Measurements from ENCODE around the gene UNC13D. TPM values are rescaled to one million over a fixed set of nuclear protein-coding genes. Genes with fewer than 3 reads are reported as not detected.

The UNC13D gene
- total RNA-seq, 2 experiments from 2014 or later, result 8.0 to 17.8 TPM

DNA sequence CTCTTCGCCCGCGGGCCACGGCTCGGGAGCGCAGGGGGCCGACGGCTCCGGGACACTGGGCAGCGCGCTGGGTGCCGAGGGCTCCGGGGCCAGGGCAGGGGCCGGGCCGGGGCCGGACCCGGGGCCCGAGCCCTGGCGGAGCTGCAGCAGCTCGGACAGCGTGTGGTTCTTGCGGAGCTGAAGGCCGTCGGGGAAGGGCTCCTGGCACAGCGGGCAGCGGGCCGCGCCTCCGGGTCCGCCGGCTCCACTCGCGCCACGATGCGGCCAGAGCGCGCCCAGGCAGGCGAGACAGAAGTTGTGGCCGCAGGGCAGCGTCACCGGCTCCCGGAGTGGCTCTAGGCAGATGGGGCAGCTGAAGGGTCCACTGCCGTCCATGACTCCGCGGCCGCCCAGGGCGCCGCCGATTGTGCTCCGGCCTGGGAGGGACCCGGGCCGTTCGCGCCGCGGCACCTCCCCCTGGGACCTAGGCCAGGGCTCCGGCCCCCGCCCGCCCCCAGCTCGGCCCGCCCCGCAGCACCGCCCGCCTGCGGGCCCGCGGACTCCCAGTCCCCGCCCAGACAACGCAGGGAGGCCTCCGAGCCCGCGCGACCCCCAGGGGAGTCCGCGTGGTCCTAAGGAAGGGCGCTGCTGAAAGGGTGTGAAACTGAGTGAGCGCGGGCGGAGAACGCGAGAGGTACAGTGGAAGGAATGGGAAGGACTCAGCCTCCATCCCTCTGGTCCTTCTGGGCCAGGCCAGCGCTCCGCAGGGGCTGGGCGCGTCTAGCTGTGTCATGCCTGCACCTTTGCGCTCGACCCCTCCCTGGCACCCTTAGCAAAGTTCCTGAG is 34.2 kb upstream of the UNC13D start, which contains the start of gene TRIM47:
Gene TRIM47 (minus strand): TSS at position 408 of the 825 bp plus-strand sequence. CDS start 33 bp downstream, at position 375.
- TF ChIP-seq EZH2phosphoT487 (IDR thresholded peaks at IDR 0.05; ENCODE audit: borderline replicate concordance, low read depth, low read length), result no peak
- TF ChIP-seq CTCF (conservative IDR thresholded peaks at IDR 0.05; ENCODE audit: low read length), result peak; percentile 14; the same call in 1 of the 2 replicates
- peak within 1 kb of the TSS; percentile 70 for H2AFZ ChIP-seq (ENCODE audit: low read length)
- POLR2A ChIA-PET, result interaction anchor here (1.5 kb wide), 1 partner anchor 18 kb away, joined by 4 read pairs; the partner anchor contains the start of gene TRIM65
- H3K4me3 ChIP-seq (ENCODE audit: low read depth, low read length, poor library complexity, severe bottlenecking), result peak within 1 kb of the TSS; percentile 71
- peak within 1 kb of the TSS; percentile 91 for H3K4me2 ChIP-seq (ENCODE audit: low read length)
- peak within 1 kb of the TSS; percentile 82 for H3K27ac ChIP-seq (ENCODE audit: low read depth, low read length, poor library complexity, severe bottlenecking)
- BruUV-seq (replicated peaks), result no TSS peak
- intact Hi-C loops (cut with micrococcal nuclease; ENCODE audit: unreplicated experiment), result no loop called here
- CTCF ChIA-PET (ENCODE audit: unreplicated experiment), result interaction anchor here (1.0 kb wide), 1 partner anchor 18 kb away, joined by 5 read pairs; the partner anchor contains the start of gene TRIM65
- no peaks in the 10 kb centered on the region for H3K9me2 ChIP-seq (ENCODE audit: insufficient read depth, low read length)
- H3K4me1 ChIP-seq (ENCODE audit: insufficient read depth, low read length, poor library complexity, severe bottlenecking), result peaks cover 31% of the 10 kb centered on the region
- no peaks in the 10 kb centered on the region for H3K79me2 ChIP-seq (ENCODE audit: insufficient read depth, low read depth, low read length)
- 0 out of 2 replicates have a peak, but pooled peaks cover 7% of the 10 kb centered on the region for H3K36me3 ChIP-seq (ENCODE audit: insufficient read depth, low read length)
- no peaks in the 10 kb centered on the region for H3K9me3 ChIP-seq (ENCODE audit: low read length)
- no peaks in the 10 kb centered on the region for H4K20me1 ChIP-seq (ENCODE audit: insufficient read depth, low read length)
- DNase-seq (ENCODE audit: low spot score), result no peak

- POLR2A ChIA-PET, result interaction anchor here (0.6 to 3.5 kb wide), 5 partner anchors 13 to 233 kb away, joined by 3 to 28 read pairs (median 5); partner anchors contain the start of gene WBP2
- no TSS peak for BruUV-seq (replicated peaks)
- Histone ChIP-seq H3K9me3 (ENCODE audit: low read length) (no peaks in the 10 kb centered on the region), H3K9me2 (ENCODE audit: insufficient read depth, low read length) (no peaks in the 10 kb centered on the region), H3K4me2 (ENCODE audit: low read length) (peak overlapping the region; percentile 91), H2AFZ (ENCODE audit: low read length) (peak overlapping the region; percentile 70), H3K4me3 (ENCODE audit: low read depth, low read length, poor library complexity, severe bottlenecking) (peak overlapping the region; percentile 71), H3K27ac (ENCODE audit: low read depth, low read length, poor library complexity, severe bottlenecking) (peak overlapping the region; percentile 82), H4K20me1 (ENCODE audit: insufficient read depth, low read length) (no peaks in the 10 kb centered on the region), H3K4me1 (ENCODE audit: insufficient read depth, low read length, poor library complexity, severe bottlenecking) (peaks cover 35% of the 10 kb centered on the region), H3K36me3 (ENCODE audit: insufficient read depth, low read length) (0 out of 2 replicates have a peak, but pooled peaks cover 7% of the 10 kb centered on the region), H3K79me2 (ENCODE audit: insufficient read depth, low read depth, low read length) (no peaks in the 10 kb centered on the region)
- intact Hi-C loops (cut with micrococcal nuclease; ENCODE audit: unreplicated experiment), result no loop called here
- TF ChIP-seq CTCF (conservative IDR thresholded peaks at IDR 0.05; ENCODE audit: low read length), result peak; percentile 73
- no peak for TF ChIP-seq EZH2phosphoT487 (IDR thresholded peaks at IDR 0.05; ENCODE audit: borderline replicate concordance, low read depth, low read length)
- peak; percentile 91 for DNase-seq (ENCODE audit: low spot score)
- CTCF ChIA-PET (ENCODE audit: unreplicated experiment), result interaction anchor here (0.7 to 1.0 kb wide), 2 partner anchors 18 to 22 kb away, joined by 4 to 5 read pairs; partner anchors contain the start of genes TRIM65 and WBP2
Measured at GRCh38 chr17:75877752-75878173, 33.6 kb upstream of the UNC13D start.

Measured in OCI-LY7 (cell line).